IMR-90 (cell line): ENCODE measurements around the gene MTR. TPM values are rescaled to one million over a fixed set of nuclear protein-coding genes. Genes with fewer than 3 reads are reported as not detected.

Source experiments
- ATAC-seq: fragments of 200-7000 bp; cut with Tn5 transposase; 2 replicates; pipeline ENCODE4 v1.9.1; 2020; ENCODE audit warnings: low read depth, mild to moderate bottlenecking, moderate library complexity
- BruUV-seq: library from RNA; stranded (reverse); fragments of 400-500 nt; replicated peaks from 2 replicates; lab custom pipeline; 2021; lab: Mats Ljungman, UMichigan
- CTCF ChIA-PET: fragments of 300-600 bp; formaldehyde crosslinking; extraction: SDS; loops from one replicate; lab custom pipeline; 2021; ENCODE audit warnings: antibody characterized with exemption; lab: Yijun Ruan, JAX
- POLR2A ChIA-PET: fragments of 300-600 bp; sonication (Branson Sonifier 250); formaldehyde crosslinking; loops from one replicate; lab custom pipeline; 2022; ENCODE audit warnings: antibody characterized with exemption; ENCODE audit not compliant: unreplicated experiment; lab: Charles Lee
- DNase-seq: peaks from one replicate; pipeline ENCODE4 v3.0.0; 2013
- H2AFZ ChIP-seq: replicated peaks from 2 replicates; pipeline ENCODE3; 2013; ENCODE audit warnings: low read length, mild to moderate bottlenecking; ENCODE audit not compliant: poor library complexity
- H2AK5ac ChIP-seq: 2 replicates; pipeline ENCODE4 v1.6.1; 2013; ENCODE audit warnings: low read depth, low read length, inconsistent platforms
- H2AK9ac ChIP-seq: replicated peaks from 2 replicates; pipeline ENCODE3; 2013; ENCODE audit warnings: mild to moderate bottlenecking, low read depth, low read length, moderate library complexity; ENCODE audit not compliant: poor library complexity
- H2BK120ac ChIP-seq: 2 replicates; pipeline ENCODE4 v1.6.1; 2013; ENCODE audit warnings: low read depth, low read length, inconsistent platforms
- H2BK15ac ChIP-seq: 3 replicates; pipeline ENCODE4 v1.6.1; 2013; ENCODE audit warnings: low read depth, low read length, inconsistent platforms
- H2BK20ac ChIP-seq: 2 replicates; pipeline ENCODE4 v1.6.1; 2013; ENCODE audit warnings: low read depth, mild to moderate bottlenecking, inconsistent platforms, low read length, moderate library complexity
- H2BK5ac ChIP-seq: 2 replicates; pipeline ENCODE4 v1.6.1; 2013; ENCODE audit warnings: mild to moderate bottlenecking, low read depth, low read length, inconsistent platforms; ENCODE audit not compliant: poor library complexity, severe bottlenecking
- H3K14ac ChIP-seq: replicated peaks from 2 replicates; pipeline ENCODE4 v1.6.1; 2013; ENCODE audit warnings: low read depth, low read length, inconsistent platforms
- H3K18ac ChIP-seq: 2 replicates; pipeline ENCODE4 v1.6.1; 2013; ENCODE audit warnings: low read depth, low read length, control low read depth
- H3K23ac ChIP-seq: 2 replicates; pipeline ENCODE4 v1.6.1; 2013; ENCODE audit warnings: low read depth, low read length, inconsistent platforms
- H3K27ac ChIP-seq: 2 replicates; pipeline ENCODE4 v1.5.1; 2013; ENCODE audit warnings: mild to moderate bottlenecking, control low read depth, low read length; ENCODE audit not compliant: insufficient read depth
- H3K27me3 ChIP-seq: 2 replicates; pipeline ENCODE4 v1.6.1; 2013; ENCODE audit warnings: low read length; ENCODE audit not compliant: control insufficient read depth, insufficient read depth
- H3K36me3 ChIP-seq: 2 replicates; pipeline ENCODE4 v1.6.1; 2013; ENCODE audit warnings: low read length, mixed read lengths; ENCODE audit not compliant: control insufficient read depth, insufficient read depth
- H3K4ac ChIP-seq: 2 replicates; pipeline ENCODE4 v1.6.1; 2013; ENCODE audit warnings: low read depth, low read length, inconsistent platforms
- H3K4me1 ChIP-seq: 2 replicates; pipeline ENCODE4 v1.6.1; 2013; ENCODE audit warnings: low read length, mixed read lengths; ENCODE audit not compliant: control insufficient read depth, insufficient read depth
- H3K4me2 ChIP-seq: 2 replicates; pipeline ENCODE4 v1.6.1; 2013; ENCODE audit warnings: low read depth, mild to moderate bottlenecking, control low read depth, low read length, moderate library complexity
- H3K4me3 ChIP-seq: 2 replicates; pipeline ENCODE4 v1.5.1; 2013; ENCODE audit warnings: low read depth, mild to moderate bottlenecking, control low read depth, low read length, moderate library complexity; ENCODE audit not compliant: insufficient read depth
- H3K56ac ChIP-seq: 2 replicates; pipeline ENCODE4 v1.6.1; 2013; ENCODE audit warnings: low read length, inconsistent platforms; ENCODE audit not compliant: insufficient read depth; ENCODE audit errors: extremely low read depth
- H3K79me1 ChIP-seq, 2 experiments: 2 replicates each; pipeline ENCODE4 v1.6.1; 2013; ENCODE audit warnings: low read length in 2 of 2, inconsistent platforms in 1 of 2, low read depth in 1 of 2
- H3K9ac ChIP-seq: 2 replicates; pipeline ENCODE4 v1.6.1; 2013; ENCODE audit warnings: low read depth, low read length, control low read depth
- H3K9me1 ChIP-seq: 2 replicates; pipeline ENCODE4 v1.6.1; 2013; ENCODE audit warnings: low read length, inconsistent platforms; ENCODE audit not compliant: insufficient read depth
- H3K9me3 ChIP-seq: 2 replicates; pipeline ENCODE4 v1.6.1; 2013; ENCODE audit warnings: low read length; ENCODE audit not compliant: control insufficient read depth, insufficient read depth
- H4K20me1 ChIP-seq: 2 replicates; pipeline ENCODE4 v1.6.1; 2013; ENCODE audit warnings: low read length, inconsistent platforms; ENCODE audit not compliant: insufficient read depth
- H4K5ac ChIP-seq: 2 replicates; pipeline ENCODE4 v1.6.1; 2013; ENCODE audit warnings: mild to moderate bottlenecking, low read depth, low read length, control low read depth
- H4K8ac ChIP-seq, 2 experiments: 2 replicates each; pipeline ENCODE4 v1.6.1; 2013; ENCODE audit warnings: low read depth in 2 of 2, low read length in 2 of 2, control low read depth in 1 of 2, inconsistent platforms in 1 of 2
- H4K91ac ChIP-seq: 2 replicates; pipeline ENCODE4 v1.6.1; 2013; ENCODE audit warnings: low read depth, low read length, inconsistent platforms; ENCODE audit not compliant: insufficient read depth
- BHLHE40 ChIP-seq: fragments of 150-350 bp; IDR thresholded peaks from 2 replicates; pipeline ENCODE4 v1.6.1; 2016; ENCODE audit warnings: mild to moderate bottlenecking, low read depth, low read length
- RAD21 ChIP-seq: IDR thresholded peaks from 2 replicates; pipeline ENCODE4 v1.6.1; 2012; ENCODE audit warnings: low read length, improper control_type of control experiment
- WGBS, 2 experiments: methylation state at CpG; one replicate each; pipeline versions ENCODE4 v1.1.5 to v1.1.7; 2013; ENCODE audit warnings: missing lambda C conversion rate in 2 of 2; ENCODE audit not compliant: insufficient read length in 1 of 2; ENCODE audit errors: extremely low coverage in 2 of 2; 5-methylcytosine and 5-hydroxymethylcytosine counted together
- dilution Hi-C: fragments of 300-500 bp; cut with HindIII; formaldehyde crosslinking; loops from one replicate; pipeline ENCODE4 v1.14.3; 2018; ENCODE audit warnings: low sequenced_read_pairs; ENCODE audit not compliant: unreplicated experiment
- in situ Hi-C: fragments of 300-500 bp; cut with MboI; formaldehyde crosslinking; loops from 3 replicates; pipeline ENCODE4 v1.14.3; 2019; ENCODE audit warnings: low sequenced_read_pairs, inconsistent platforms, mixed read lengths
- intact Hi-C: fragments of 100-400 bp; cut with micrococcal nuclease; formaldehyde crosslinking; loops from 2 replicates; pipeline ENCODE4 v1.10.0; 2022
- polyA plus RNA-seq, 3 experiments: library from polyadenylated mRNA; depleted of rRNA; stranded (reverse); fragments of >200 nt; gene quantifications; 2 replicates each; pipeline ENCODE4 v1.2.3, GENCODE V29; 2012; ENCODE audit warnings: low replicate concordance in 1 of 3
- total RNA-seq: library from RNA; depleted of rRNA; stranded (reverse); fragments of >200 nt; gene quantifications from 2 replicates; pipeline ENCODE4 v1.2.3, GENCODE V29; 2012
- TF ChIP-seq, protein P1 (sequence below): fragments of 150-350 bp; IDR thresholded peaks from 2 replicates; pipeline ENCODE4 v1.6.1; 2017; ENCODE audit warnings: mild to moderate bottlenecking, antibody characterized with exemption, low read length, low read depth

The MTR gene
- total and polyA plus RNA-seq, 2 of the 4 experiments (the other 2 are of a cell fraction): 7.7 to 31.0 TPM

DNA sequence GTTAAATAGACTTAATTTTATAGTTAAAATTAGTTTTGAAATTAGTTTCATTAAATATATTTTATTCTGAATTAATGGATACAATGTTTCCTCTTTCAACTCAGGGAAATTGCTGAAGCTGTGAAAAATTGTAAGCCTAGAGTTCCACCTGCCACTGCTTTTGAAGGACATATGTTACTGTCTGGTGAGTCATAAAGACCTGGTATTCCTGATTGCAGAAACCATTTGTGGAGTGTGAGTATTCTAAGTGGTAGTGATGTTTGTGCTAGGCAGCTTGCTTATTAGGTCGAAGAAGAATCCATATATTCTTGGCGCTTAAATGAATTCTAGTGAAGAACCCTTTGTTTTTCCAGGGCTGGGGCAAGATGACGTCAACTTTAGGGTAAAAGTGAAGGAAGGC, 34.0 kb downstream of the MTR start:
- H3K4ac ChIP-seq: no peak overlapping the region
- dilution Hi-C loops: no loop called here
- ChIA-PET POLR2A (no interaction called here), CTCF (no interaction called here)
- no peak overlapping the region for H2AK9ac ChIP-seq
- H3K4me1 ChIP-seq: no peaks in the 10 kb centered on the region
- H3K79me1 ChIP-seq: no peaks in the 10 kb centered on the region
- no peak overlapping the region for H2BK5ac ChIP-seq
- H3K27ac ChIP-seq: no peak overlapping the region
- no peak overlapping the region for H2AFZ ChIP-seq
- no peak overlapping the region for H2BK20ac ChIP-seq
- no peak overlapping the region for H4K8ac ChIP-seq
- BruUV-seq: no TSS peak
- peaks cover 21% of the 10 kb centered on the region for H3K36me3 ChIP-seq
- no peak overlapping the region for H2BK15ac ChIP-seq
- ATAC-seq (no peak), DNase-seq (no peak)
- no peak overlapping the region for H3K56ac ChIP-seq
- no peak overlapping the region for H3K14ac ChIP-seq
- no peak overlapping the region for H2BK120ac ChIP-seq
- H3K27me3 ChIP-seq: no peaks in the 10 kb centered on the region
- in situ Hi-C loops: no loop called here
- H3K9me3 ChIP-seq: no peaks in the 10 kb centered on the region
- no peak overlapping the region for H3K18ac ChIP-seq
- no peak for TF ChIP-seq RAD21
- TF ChIP-seq BHLHE40: no peak
- TF ChIP-seq, protein P1, sequence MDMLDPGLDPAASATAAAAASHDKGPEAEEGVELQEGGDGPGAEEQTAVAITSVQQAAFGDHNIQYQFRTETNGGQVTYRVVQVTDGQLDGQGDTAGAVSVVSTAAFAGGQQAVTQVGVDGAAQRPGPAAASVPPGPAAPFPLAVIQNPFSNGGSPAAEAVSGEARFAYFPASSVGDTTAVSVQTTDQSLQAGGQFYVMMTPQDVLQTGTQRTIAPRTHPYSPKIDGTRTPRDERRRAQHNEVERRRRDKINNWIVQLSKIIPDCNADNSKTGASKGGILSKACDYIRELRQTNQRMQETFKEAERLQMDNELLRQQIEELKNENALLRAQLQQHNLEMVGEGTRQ: no peak
- no peak overlapping the region for H2AK5ac ChIP-seq
- no peaks in the 10 kb centered on the region; the same call in 1 of the 2 replicates for H3K9me1 ChIP-seq
- H3K9ac ChIP-seq: no peak overlapping the region
- no peaks in the 10 kb centered on the region for H4K20me1 ChIP-seq
- no peak overlapping the region for H4K91ac ChIP-seq
- intact Hi-C loops: loop anchor here (10.0 kb wide), 1 partner anchor 234 kb away; no protein-coding TSS in a partner anchor
- no peak overlapping the region for H3K4me2 ChIP-seq
- no peak overlapping the region for H3K4me3 ChIP-seq
- H3K23ac ChIP-seq: no peak overlapping the region
- no peak overlapping the region for H4K5ac ChIP-seq
- WGBS, 2 experiments: 93% methylated on average over 2 of the region's 3 CpGs; no CpG with 5 or more reads in 1 of the 2 experiments
